ENCODE results near the gene DAGLA. TPM values are rescaled to one million over a fixed set of nuclear protein-coding genes. Genes with fewer than 3 reads are reported as not detected.
A peak's percentile ranks its signal among the peaks of the same experiment; 100 is the strongest.

DAGLA gene
- total and polyA plus RNA-seq, 8 donors, result 3.7 to 6.9 (median 5.2) TPM

- H3K4me1 ChIP-seq, result no peaks in the 10 kb centered on the region
- 71 to 86% methylated on average over 6 of the region's 6 CpGs for WGBS, 2 donors
- intact Hi-C loops (cut with DNase I), result no loop called here
- DNase-seq, result no peak
- no peak overlapping the region for H3K27ac ChIP-seq
- H3K27me3 ChIP-seq, result no peaks in the 10 kb centered on the region
- ATAC-seq, result no peak
- no peaks in the 10 kb centered on the region for H3K36me3 ChIP-seq
- no peak for TF ChIP-seq CTCF (IDR thresholded peaks at IDR 0.05)
- FAIRE-seq, result no peak
- no peak overlapping the region for H3K4me3 ChIP-seq
- H3K9me3 ChIP-seq, result no peaks in the 10 kb centered on the region
These were observed 34.1 kb downstream of the DAGLA start for GRCh38 chr11:61714316-61714715.

GRCh38 chr11:61714916-61715315 lies 34.7 kb downstream of the DAGLA start:
- H3K27ac ChIP-seq, result no peak overlapping the region
- no peak overlapping the region for H3K4me3 ChIP-seq
- DNase-seq (no peak), ATAC-seq (no peak), FAIRE-seq (no peak)
- WGBS, 2 donors, result 91 to 93% methylated on average over 5 of the region's 5 CpGs
- intact Hi-C loops (cut with DNase I), result no loop called here
- H3K9me3 ChIP-seq, result no peaks in the 10 kb centered on the region
- no peaks in the 10 kb centered on the region for H3K36me3 ChIP-seq
- no peak for TF ChIP-seq CTCF (IDR thresholded peaks at IDR 0.05)
- no peaks in the 10 kb centered on the region for H3K27me3 ChIP-seq
- no peaks in the 10 kb centered on the region for H3K4me1 ChIP-seq

GRCh38 chr11:61715867-61716266 lies 35.7 kb downstream of the DAGLA start:
- FAIRE-seq (no peak), ATAC-seq (peak in 1 of 4 donors; percentile 30), DNase-seq (peak in 1 of 6 donors; percentile 66)
- H3K9me3 ChIP-seq, result no peaks in the 10 kb centered on the region
- H3K27me3 ChIP-seq, result no peaks in the 10 kb centered on the region
- no peaks in the 10 kb centered on the region for H3K36me3 ChIP-seq
- 82 to 86% methylated on average over 4 of the region's 4 CpGs for WGBS, 2 donors
- TF ChIP-seq CTCF (IDR thresholded peaks at IDR 0.05), result no peak
- H3K4me3 ChIP-seq, result no peak overlapping the region
- H3K4me1 ChIP-seq, result no peaks in the 10 kb centered on the region
- intact Hi-C loops (cut with DNase I), result no loop called here
- no peak overlapping the region for H3K27ac ChIP-seq

- intact Hi-C loops (cut with DNase I), result no loop called here
- Histone ChIP-seq H3K27ac (no peak overlapping the region), H3K36me3 (no peaks in the 10 kb centered on the region), H3K4me3 (no peak overlapping the region), H3K4me1 (no peaks in the 10 kb centered on the region), H3K9me3 (no peaks in the 10 kb centered on the region), H3K27me3 (no peaks in the 10 kb centered on the region)
- DNase-seq, result no peak
- no peak for TF ChIP-seq CTCF (IDR thresholded peaks at IDR 0.05)
- FAIRE-seq, result no peak
- 89 to 94% methylated on average over 13 of the region's 13 CpGs for WGBS, 2 donors
- peak in 1 of 4 donors; percentile 23 for ATAC-seq
These were observed 36.5 kb downstream of the DAGLA start for GRCh38 chr11:61716478-61717285.

All from pancreas (tissue), 10 donors.